Measurements from ENCODE around the gene LRRC27.
A peak's percentile ranks its signal among the peaks of the same experiment; 100 is the strongest.
"Not testable (repeated sequence)": the region's sequence is repeated elsewhere in the genome, so short reads cannot be mapped to it uniquely, and the experiment has no call there.

Gene LRRC27

GRCh38 chr10:132331601-132332432 is at the start of gene LRRC27:
LRRC27 (plus strand) TSS chr10:132332193; CDS start chr10:132333525, 1,332 bp downstream.
- DNase-seq = peak; percentile 99

GRCh38 chr10:132282667-132283603 is 49.1 kb upstream of the LRRC27 start:
- DNase-seq = no peak

GRCh38 chr10:132283604-132284382 is 48.2 kb upstream of the LRRC27 start:
- no peak for DNase-seq

GRCh38 chr10:132289439-132289838 is 42.6 kb upstream of the LRRC27 start:
- DNase-seq = no peak

- no peak for DNase-seq
Observed at GRCh38 chr10:132290631-132291030, 41.4 kb upstream of the LRRC27 start.

- DNase-seq = no peak
Observed at GRCh38 chr10:132291826-132292225, 40.2 kb upstream of the LRRC27 start.

GRCh38 chr10:132292287-132293200 is 39.4 kb upstream of the LRRC27 start:
- DNase-seq = no peak

- no peak for DNase-seq
Observed at GRCh38 chr10:132293201-132293812, 38.7 kb upstream of the LRRC27 start.

GRCh38 chr10:132293813-132294520 is 38.0 kb upstream of the LRRC27 start:
- DNase-seq = no peak

GRCh38 chr10:132294561-132295318 is 37.3 kb upstream of the LRRC27 start:
- no peak for DNase-seq

GRCh38 chr10:132295481-132295880 is 36.5 kb upstream of the LRRC27 start:
- DNase-seq = not testable (repeated sequence)

- no peak for DNase-seq
Observed at GRCh38 chr10:132296666-132297443, 35.1 kb upstream of the LRRC27 start.

GRCh38 chr10:132297526-132297925 is 34.5 kb upstream of the LRRC27 start:
- DNase-seq = no peak

- DNase-seq = no peak
Observed at GRCh38 chr10:132298038-132298881, 33.7 kb upstream of the LRRC27 start.

- DNase-seq = no peak
Observed at GRCh38 chr10:132299371-132300336, 32.3 kb upstream of the LRRC27 start.

GRCh38 chr10:132300582-132300981 is 31.4 kb upstream of the LRRC27 start:
- DNase-seq = no peak

Data from stimulated activated CD4-positive, alpha-beta T cell treated with anti-CD3 and anti-CD28 coated beads, Interleukin-4, amount 100 ng/mL, for 1 hour (primary cell).